GM21619 (cell line): Measurements from ENCODE around the gene POM121L2.

Source experiments
- ATAC-seq: cut with Tn5 transposase; IDR thresholded peaks from one replicate; pipeline ENCODE4 v1.9.1; 2021; ENCODE audit not compliant: unreplicated experiment

Gene POM121L2

DNA sequence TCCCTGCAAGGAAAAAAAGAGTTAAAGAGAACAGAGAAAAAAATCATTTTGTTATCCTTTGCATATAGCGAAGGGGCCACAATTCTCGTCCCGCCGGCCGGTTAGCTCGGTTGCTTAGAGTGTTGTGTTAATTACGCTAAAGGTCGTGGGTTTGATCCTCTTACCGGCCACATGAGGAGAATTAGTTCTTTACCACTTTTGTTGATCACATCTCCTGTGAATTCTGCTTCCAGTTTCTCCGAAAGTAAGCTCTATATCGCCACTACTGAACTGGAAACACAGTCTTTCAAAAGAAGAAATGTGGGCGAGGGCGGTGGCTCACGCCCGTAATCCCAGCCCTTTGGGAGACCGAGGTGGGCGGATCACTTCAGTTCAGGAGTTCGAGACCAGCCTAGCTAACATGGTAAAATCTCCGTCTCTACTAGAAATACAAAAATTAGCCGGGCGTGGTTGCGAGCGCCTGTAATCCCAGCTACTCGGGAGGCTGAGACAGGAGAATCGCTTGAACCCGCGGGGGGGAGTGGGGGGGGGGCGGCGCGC, 51.2 kb downstream of the POM121L2 start:
- no peak for ATAC-seq

DNA sequence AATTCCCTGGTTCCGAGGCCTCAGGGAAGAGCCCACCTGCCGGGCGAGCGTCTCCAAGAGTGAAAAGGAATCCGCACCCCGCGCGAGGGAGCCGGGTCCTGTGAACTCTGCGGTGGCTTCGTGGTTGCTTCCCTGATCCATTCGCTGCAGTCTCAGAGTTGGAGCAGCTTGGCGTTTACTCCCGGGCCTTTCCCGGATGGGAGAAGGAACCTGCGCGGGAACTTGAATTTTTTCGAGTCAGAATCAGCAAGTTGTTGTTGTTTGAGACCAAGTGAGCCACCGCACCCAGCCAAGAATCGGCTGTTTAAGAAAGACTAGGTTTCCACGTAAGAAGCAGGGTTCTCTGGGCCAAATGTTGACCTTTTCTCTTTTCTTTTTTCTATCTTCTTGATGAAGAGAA, 51.7 kb downstream of the POM121L2 start:
- no peak for ATAC-seq
